Ectodermal cell (in vitro differentiated cells): Measurements from ENCODE around the gene MAP4K4.

Experiments
- H3K27ac ChIP-seq: 2 replicates; pipeline ENCODE4 v1.7.0; 2013; ENCODE audit warnings: mild to moderate bottlenecking, low read depth, low read length; ENCODE audit not compliant: insufficient read depth, poor library complexity, severe bottlenecking
- H3K27me3 ChIP-seq: 2 replicates; pipeline ENCODE4 v1.7.0; 2013; ENCODE audit warnings: mild to moderate bottlenecking, low read length; ENCODE audit not compliant: insufficient read depth, control insufficient read depth, poor library complexity, severe bottlenecking
- H3K36me3 ChIP-seq: one replicate; pipeline ENCODE4 v1.7.0; 2013; ENCODE audit warnings: low read length; ENCODE audit not compliant: control insufficient read depth, insufficient read depth
- H3K4me1 ChIP-seq: one replicate; pipeline ENCODE4 v1.7.0; 2013; ENCODE audit warnings: low read length; ENCODE audit not compliant: control insufficient read depth, insufficient read depth
- H3K4me3 ChIP-seq: 2 replicates; pipeline ENCODE4 v1.7.0; 2013; ENCODE audit warnings: low read depth, low read length, control low read depth; ENCODE audit not compliant: insufficient read depth
- H3K9me3 ChIP-seq: 2 replicates; pipeline ENCODE4 v1.7.0; 2013; ENCODE audit warnings: mild to moderate bottlenecking, low read length, moderate library complexity; ENCODE audit not compliant: control insufficient read depth
- WGBS, 2 experiments: methylation state at CpG; one replicate each; pipeline ENCODE4 v1.1.7; 2013; ENCODE audit warnings: missing lambda C conversion rate in 2 of 2; 5-methylcytosine and 5-hydroxymethylcytosine counted together

The MAP4K4 gene

GRCh38 chr2:101859604-101860003 lies 162.1 kb downstream of the MAP4K4 start:
- WGBS, 2 experiments, result 94 to 95% methylated on average over 16 of the region's 16 CpGs
- Histone ChIP-seq H3K27ac (no peak overlapping the region), H3K4me3 (no peak overlapping the region), H3K36me3 (peaks cover 13% of the 10 kb centered on the region), H3K9me3 (no peaks in the 10 kb centered on the region), H3K4me1 (no peaks in the 10 kb centered on the region), H3K27me3 (no peaks in the 10 kb centered on the region)

- no peak overlapping the region for H3K4me3 ChIP-seq
- no peaks in the 10 kb centered on the region for H3K27me3 ChIP-seq
- H3K36me3 ChIP-seq, result peaks cover 19% of the 10 kb centered on the region
- no peak overlapping the region for H3K27ac ChIP-seq
- 92 to 94% methylated on average over 4 to 5 of the region's 5 CpGs for whole genome bisulfite sequencing, 2 experiments
- H3K4me1 ChIP-seq, result no peaks in the 10 kb centered on the region
- no peaks in the 10 kb centered on the region for H3K9me3 ChIP-seq
Measured at GRCh38 chr2:101860157-101860556, 162.7 kb downstream of the MAP4K4 start.

GRCh38 chr2:101860782-101861181 lies 163.3 kb downstream of the MAP4K4 start:
- no peak overlapping the region for H3K27ac ChIP-seq
- H3K36me3 ChIP-seq, result peaks cover 19% of the 10 kb centered on the region
- 94 to 96% methylated on average over 8 of the region's 8 CpGs for WGBS, 2 experiments
- no peaks in the 10 kb centered on the region for H3K4me1 ChIP-seq
- no peak overlapping the region for H3K4me3 ChIP-seq
- H3K27me3 ChIP-seq, result no peaks in the 10 kb centered on the region
- H3K9me3 ChIP-seq, result no peaks in the 10 kb centered on the region

GRCh38 chr2:101861382-101861781 lies 163.9 kb downstream of the MAP4K4 start:
- no peaks in the 10 kb centered on the region for H3K4me1 ChIP-seq
- WGBS, 2 experiments, result 95 to 96% methylated on average over 4 of the region's 4 CpGs

GRCh38 chr2:101863534-101863933 lies 166.0 kb downstream of the MAP4K4 start:
- Histone ChIP-seq H3K27me3 (no peaks in the 10 kb centered on the region), H3K9me3 (no peaks in the 10 kb centered on the region), H3K4me1 (no peaks in the 10 kb centered on the region), H3K36me3 (peaks cover 32% of the 10 kb centered on the region), H3K27ac (no peak overlapping the region), H3K4me3 (no peak overlapping the region)
- WGBS, 2 experiments, result 90 to 95% methylated on average over 7 of the region's 7 CpGs

More at GRCh38 chr2:101861382-101861781, 163.9 kb downstream of the MAP4K4 start:
- Histone ChIP-seq H3K27ac (no peak overlapping the region), H3K36me3 (peaks cover 22% of the 10 kb centered on the region), H3K4me3 (no peak overlapping the region), H3K9me3 (no peaks in the 10 kb centered on the region), H3K27me3 (no peaks in the 10 kb centered on the region)

- no peaks in the 10 kb centered on the region for H3K27me3 ChIP-seq
- H3K36me3 ChIP-seq, result peaks cover 33% of the 10 kb centered on the region
- no peak overlapping the region for H3K4me3 ChIP-seq
- no peaks in the 10 kb centered on the region for H3K9me3 ChIP-seq
- 90 to 100% methylated on average over 1 of the region's 1 CpG for WGBS, 2 experiments
- no peak overlapping the region for H3K27ac ChIP-seq
- no peaks in the 10 kb centered on the region for H3K4me1 ChIP-seq
Measured at GRCh38 chr2:101864426-101864825, 166.9 kb downstream of the MAP4K4 start.

GRCh38 chr2:101868525-101868924 lies 171.0 kb downstream of the MAP4K4 start:
- H3K4me1 ChIP-seq, result no peaks in the 10 kb centered on the region
- 92 to 95% methylated on average over 5 of the region's 5 CpGs for whole genome bisulfite sequencing, 2 experiments
- H3K36me3 ChIP-seq, result peaks cover 38% of the 10 kb centered on the region
- H3K27ac ChIP-seq, result no peak overlapping the region
- no peaks in the 10 kb centered on the region for H3K27me3 ChIP-seq
- H3K9me3 ChIP-seq, result no peaks in the 10 kb centered on the region
- no peak overlapping the region for H3K4me3 ChIP-seq

DNA sequence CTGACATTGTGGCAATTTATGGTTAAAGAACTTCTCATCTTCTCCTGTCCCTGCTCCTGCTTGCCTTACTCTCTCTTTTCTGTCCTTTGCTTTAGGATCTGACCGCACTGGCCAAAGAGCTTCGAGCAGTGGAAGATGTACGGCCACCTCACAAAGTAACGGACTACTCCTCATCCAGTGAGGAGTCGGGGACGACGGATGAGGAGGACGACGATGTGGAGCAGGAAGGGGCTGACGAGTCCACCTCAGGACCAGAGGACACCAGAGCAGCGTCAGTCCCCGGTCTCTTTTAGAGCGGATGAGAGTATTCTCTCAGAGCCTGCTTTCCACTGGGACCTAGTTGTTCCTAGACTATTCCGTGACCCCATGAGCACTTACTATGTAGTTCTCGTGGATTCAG lies 172.0 kb downstream of the MAP4K4 start:
- no peaks in the 10 kb centered on the region for H3K9me3 ChIP-seq
- H3K27ac ChIP-seq, result no peak overlapping the region
- 95 to 97% methylated on average over 15 of the region's 15 CpGs for WGBS, 2 experiments
- no peak overlapping the region for H3K4me3 ChIP-seq
- H3K27me3 ChIP-seq, result no peaks in the 10 kb centered on the region
- H3K4me1 ChIP-seq, result no peaks in the 10 kb centered on the region
- H3K36me3 ChIP-seq, result peaks cover 42% of the 10 kb centered on the region

DNA sequence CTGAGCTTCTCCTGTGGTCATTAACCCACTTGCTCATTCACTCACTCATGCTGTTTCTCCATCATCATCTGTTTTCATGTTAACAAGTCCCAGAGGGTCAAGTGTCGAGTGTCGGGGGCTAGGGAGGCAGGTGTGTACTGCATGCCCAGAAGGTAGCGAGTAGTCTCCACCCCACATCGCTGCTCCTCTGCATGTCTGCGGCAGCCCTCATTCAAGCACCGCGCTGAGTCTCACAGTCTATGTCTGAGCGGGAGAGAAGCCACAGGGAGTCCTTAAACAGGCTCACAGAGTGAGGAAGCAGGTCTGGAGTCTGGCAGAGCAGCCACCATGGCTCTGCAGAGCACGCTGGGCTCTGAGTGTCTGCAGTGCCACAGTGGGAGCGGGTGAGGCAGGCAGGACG lies 172.9 kb downstream of the MAP4K4 start:
- H3K27ac ChIP-seq, result no peak overlapping the region
- no peak overlapping the region for H3K4me3 ChIP-seq
- H3K27me3 ChIP-seq, result no peaks in the 10 kb centered on the region
- 93 to 95% methylated on average over 11 of the region's 11 CpGs for WGBS, 2 experiments
- no peaks in the 10 kb centered on the region for H3K4me1 ChIP-seq
- no peaks in the 10 kb centered on the region for H3K9me3 ChIP-seq
- H3K36me3 ChIP-seq, result peaks cover 40% of the 10 kb centered on the region

GRCh38 chr2:101871480-101871879 lies 174.0 kb downstream of the MAP4K4 start:
- no peaks in the 10 kb centered on the region for H3K27me3 ChIP-seq
- peaks cover 46% of the 10 kb centered on the region for H3K36me3 ChIP-seq
- H3K27ac ChIP-seq, result no peak overlapping the region
- 93% methylated on average over 5 of the region's 5 CpGs for WGBS, 2 experiments
- no peaks in the 10 kb centered on the region for H3K4me1 ChIP-seq
- H3K9me3 ChIP-seq, result no peaks in the 10 kb centered on the region
- no peak overlapping the region for H3K4me3 ChIP-seq

- WGBS, 2 experiments, result 93 to 96% methylated on average over 3 of the region's 3 CpGs
- peaks cover 53% of the 10 kb centered on the region for H3K36me3 ChIP-seq
Measured at GRCh38 chr2:101872480-101872879, 175.0 kb downstream of the MAP4K4 start.

More at GRCh38 chr2:101872480-101872879, 175.0 kb downstream of the MAP4K4 start:
- H3K27me3 ChIP-seq, result no peaks in the 10 kb centered on the region
- no peak overlapping the region for H3K27ac ChIP-seq
- H3K4me3 ChIP-seq, result no peak overlapping the region
- no peaks in the 10 kb centered on the region for H3K4me1 ChIP-seq
- H3K9me3 ChIP-seq, result no peaks in the 10 kb centered on the region
